ENCODE data around the gene IL1RAP. TPM values are rescaled to one million over a fixed set of nuclear protein-coding genes. Genes with fewer than 3 reads are reported as not detected.

Gene IL1RAP
- total and polyA plus RNA-seq, 10 donors, result 1.1 to 47.4 (median 24.6) TPM

GRCh38 chr3:190499122-190499521, 14.8 kb upstream of the IL1RAP start:
- no peak overlapping the region for H3K27ac ChIP-seq

GRCh38 chr3:190502946-190503345, 10.9 kb upstream of the IL1RAP start:
- Histone ChIP-seq H3K27me3 (replicated peaks in 1 of 7) (peaks cover 0 to 7% (median 0%) of the 10 kb centered on the region in 7 donors), H3K4me3 (no peak overlapping the region), H3K27ac (no peak overlapping the region), H3K9me3 (no peaks in the 10 kb centered on the region), H3K4me1 (no peaks in the 10 kb centered on the region), H3K36me3 (no peaks in the 10 kb centered on the region)
- no peak for TF ChIP-seq CTCF (IDR thresholded peaks at IDR 0.05 in 8 of 11, conservative IDR thresholded peaks at IDR 0.05 in 3 of 11)
- no peak for TF ChIP-seq POLR2AphosphoS5 (IDR thresholded peaks at IDR 0.05)
- no peak for TF ChIP-seq POLR2A (IDR thresholded peaks at IDR 0.05)
- WGBS, 5 donors, result 67 to 83% (median 69%) methylated on average over 3 of the region's 3 CpGs
- intact Hi-C loops (cut with DNase I; ENCODE audit: low total_unique reads), result no loop called here
- DNase-seq, result no peak

More at GRCh38 chr3:190499122-190499521, 14.8 kb upstream of the IL1RAP start:
- DNase-seq, result no peak
- Histone ChIP-seq H3K27me3 (replicated peaks in 1 of 7) (no peaks in the 10 kb centered on the region), H3K9me3 (no peaks in the 10 kb centered on the region), H3K4me3 (no peak overlapping the region), H3K4me1 (no peaks in the 10 kb centered on the region), H3K36me3 (no peaks in the 10 kb centered on the region)
- 33 to 56% (median 44%) methylated on average over 2 of the region's 2 CpGs for WGBS, 5 donors
- intact Hi-C loops (cut with DNase I; ENCODE audit: low total_unique reads), result no loop called here
- no peak for TF ChIP-seq CTCF (IDR thresholded peaks at IDR 0.05 in 8 of 11, conservative IDR thresholded peaks at IDR 0.05 in 3 of 11)
- TF ChIP-seq POLR2AphosphoS5 (IDR thresholded peaks at IDR 0.05), result no peak
- TF ChIP-seq POLR2A (IDR thresholded peaks at IDR 0.05), result no peak

GRCh38 chr3:190504354-190505125, 9.3 kb upstream of the IL1RAP start:
- intact Hi-C loops (cut with DNase I; ENCODE audit: low total_unique reads), result no loop called here
- Histone ChIP-seq H3K4me1 (no peaks in the 10 kb centered on the region), H3K36me3 (no peaks in the 10 kb centered on the region), H3K27ac (no peak overlapping the region), H3K4me3 (no peak overlapping the region), H3K27me3 (replicated peaks in 1 of 7) (peaks cover 0 to 14% (median 0%) of the 10 kb centered on the region in 7 donors), H3K9me3 (no peaks in the 10 kb centered on the region)
- DNase-seq, result no peak
- 40 to 53% (median 48%) methylated on average over 4 of the region's 4 CpGs for WGBS, 5 donors
- no peak for TF ChIP-seq POLR2AphosphoS5 (IDR thresholded peaks at IDR 0.05)
- no peak for TF ChIP-seq POLR2A (IDR thresholded peaks at IDR 0.05)
- TF ChIP-seq CTCF (IDR thresholded peaks at IDR 0.05 in 8 of 11, conservative IDR thresholded peaks at IDR 0.05 in 3 of 11), result no peak

- intact Hi-C loops (cut with DNase I; ENCODE audit: low total_unique reads), result no loop called here
- no peak for DNase-seq
- TF ChIP-seq POLR2AphosphoS5 (IDR thresholded peaks at IDR 0.05) (no peak), CTCF (IDR thresholded peaks at IDR 0.05 in 8 of 11, conservative IDR thresholded peaks at IDR 0.05 in 3 of 11) (no peak), POLR2A (IDR thresholded peaks at IDR 0.05) (no peak)
Observed at GRCh38 chr3:190505381-190506003, 8.4 kb upstream of the IL1RAP start.

More at GRCh38 chr3:190505381-190506003, 8.4 kb upstream of the IL1RAP start:
- Histone ChIP-seq H3K27me3 (replicated peaks in 1 of 7) (peaks cover 0 to 14% (median 0%) of the 10 kb centered on the region in 7 donors), H3K4me3 (no peak overlapping the region), H3K36me3 (no peaks in the 10 kb centered on the region), H3K9me3 (no peaks in the 10 kb centered on the region), H3K27ac (no peak overlapping the region), H3K4me1 (no peaks in the 10 kb centered on the region)
- 57 to 92% (median 78%) methylated on average over 3 of the region's 3 CpGs for WGBS, 5 donors

Measured in spleen (tissue), 11 donors.